Measurements from ENCODE around the gene DLG2. TPM values are rescaled to one million over a fixed set of nuclear protein-coding genes. Genes with fewer than 3 reads are reported as not detected.
A peak's percentile ranks its signal among the peaks of the same experiment; 100 is the strongest.

Gene DLG2
- total and polyA plus RNA-seq, 12 donors, result 1.0 to 14.8 (median 7.4) TPM

GRCh38 chr11:84014539-84014938 lies 1612.6 kb downstream of the DLG2 start:
- H3K27me3 ChIP-seq, result no peaks in the 10 kb centered on the region
- peaks cover 0 to 7% (median 0%) of the 10 kb centered on the region in 9 donors for H3K4me1 ChIP-seq
- no peak overlapping the region for H3K4me3 ChIP-seq
- H3K9me3 ChIP-seq, result no peaks in the 10 kb centered on the region
- H3K27ac ChIP-seq, result no peak overlapping the region
- ATAC-seq (no peak), DNase-seq (no peak)
- no peaks in the 10 kb centered on the region for H3K36me3 ChIP-seq
- intact Hi-C loops (cut with DNase I), result no loop called here
- no peak for TF ChIP-seq CTCF (IDR thresholded peaks at IDR 0.05)
- WGBS, 2 donors, result 91 to 95% methylated on average over 3 of the region's 3 CpGs

GRCh38 chr11:84012171-84012826 lies 1614.8 kb downstream of the DLG2 start:
- Histone ChIP-seq H3K4me3 (no peak overlapping the region), H3K4me1 (peaks cover 0 to 7% (median 0%) of the 10 kb centered on the region in 9 donors), H3K36me3 (no peaks in the 10 kb centered on the region), H3K27me3 (no peaks in the 10 kb centered on the region), H3K27ac (peak overlapping the region in 1 of 10 donors; percentile 39), H3K9me3 (no peaks in the 10 kb centered on the region)
- WGBS, 2 donors, result 66 to 74% methylated on average over 4 of the region's 4 CpGs
- no peak for TF ChIP-seq CTCF (IDR thresholded peaks at IDR 0.05)
- ATAC-seq, result peak in 1 of 8 donors; percentile 84
- intact Hi-C loops (cut with DNase I), result no loop called here
- DNase-seq, result no peak

GRCh38 chr11:84003181-84003580 lies 1624.0 kb downstream of the DLG2 start:
- intact Hi-C loops (cut with DNase I), result no loop called here
- DNase-seq (no peak), ATAC-seq (no peak)
- peaks cover 0 to 68% (median 24%) of the 10 kb centered on the region in 11 donors for H3K9me3 ChIP-seq
- no peak overlapping the region for H3K27ac ChIP-seq
- H3K4me1 ChIP-seq, result no peaks in the 10 kb centered on the region
- H3K4me3 ChIP-seq, result no peak overlapping the region
- H3K36me3 ChIP-seq, result no peaks in the 10 kb centered on the region
- H3K27me3 ChIP-seq, result no peaks in the 10 kb centered on the region
- no peak for TF ChIP-seq CTCF (IDR thresholded peaks at IDR 0.05)

GRCh38 chr11:83998921-83999320 lies 1628.2 kb downstream of the DLG2 start:
- H3K4me3 ChIP-seq, result no peak overlapping the region
- H3K9me3 ChIP-seq, result peaks cover 0 to 57% (median 21%) of the 10 kb centered on the region in 11 donors
- no peak overlapping the region for H3K27ac ChIP-seq
- no peak for ATAC-seq
- intact Hi-C loops (cut with DNase I), result no loop called here
- H3K4me1 ChIP-seq, result no peaks in the 10 kb centered on the region
- H3K27me3 ChIP-seq, result no peaks in the 10 kb centered on the region
- TF ChIP-seq CTCF (IDR thresholded peaks at IDR 0.05), result no peak
- no peak for DNase-seq
- WGBS, 2 donors, result 93% methylated on average over 1 of the region's 1 CpG
- H3K36me3 ChIP-seq, result no peaks in the 10 kb centered on the region

Measured in heart right ventricle (tissue), 16 donors.